ENCODE data around the gene THBS3. TPM values are rescaled to one million over a fixed set of nuclear protein-coding genes. Genes with fewer than 3 reads are reported as not detected.

THBS3 gene
- total and polyA plus RNA-seq, 2 of the 13 experiments (the other 11 are each of a cell fraction or from before 2014, with no cell fraction given) = 0.86 to 3.6 TPM

- TF ChIP-seq ZBTB44 (CRISPR knock-in tag; IDR thresholded peaks at IDR 0.05) (no peak), SRSF9 (IDR thresholded peaks at IDR 0.05; ENCODE audit: borderline replicate concordance, insufficient read depth, low read depth, low read length, poor library complexity, severe bottlenecking) (no peak), ZNF674 (CRISPR knock-in tag; IDR thresholded peaks at IDR 0.05; ENCODE audit: low read depth) (no peak), ZNF282 (IDR thresholded peaks at IDR 0.05; ENCODE audit: partially characterized antibody) (no peak), SNAPC4 (CRISPR knock-in tag; IDR thresholded peaks at IDR 0.05) (0 out of 2 replicates have a peak, but pooled peaks have one; percentile 64), MAZ (IDR thresholded peaks at IDR 0.05; ENCODE audit: borderline replicate concordance, low read depth, low read length) (peak; percentile 74; the same call in 1 of the 2 replicates), MAZ (CRISPR knock-in tag; IDR thresholded peaks at IDR 0.05; ENCODE audit: low read depth) (no peak), ZNF230 (CRISPR knock-in tag; IDR thresholded peaks at IDR 0.05) (no peak; the same call in 1 of the 2 replicates), KLF9 (CRISPR knock-in tag; IDR thresholded peaks at IDR 0.05; ENCODE audit: low read depth) (no peak), HOMEZ (CRISPR knock-in tag; IDR thresholded peaks at IDR 0.05; ENCODE audit: low read depth) (peak; percentile 17; the same call in 1 of the 2 replicates), HNF4A (CRISPR knock-in tag; IDR thresholded peaks at IDR 0.05) (no peak), HBP1 (CRISPR knock-in tag; IDR thresholded peaks at IDR 0.05; ENCODE audit: low read depth) (no peak; the same call in 1 of the 2 replicates), ZNF333 (CRISPR knock-in tag; IDR thresholded peaks at IDR 0.05; ENCODE audit: borderline replicate concordance) (no peak), ZNF781 (CRISPR knock-in tag; IDR thresholded peaks at IDR 0.05; ENCODE audit: borderline replicate concordance, not compliant biosample characterization) (peak; percentile 78), ZNF598 (CRISPR knock-in tag; IDR thresholded peaks at IDR 0.05; ENCODE audit: borderline replicate concordance) (no peak; the same call in 1 of the 2 replicates), MZF1 (CRISPR knock-in tag; IDR thresholded peaks at IDR 0.05; ENCODE audit: borderline replicate concordance) (no peak)
These were observed 19.8 kb upstream of the THBS3 start (continued) for GRCh38 chr1:155227261-155228095.
